ENCODE results near the gene CEP131. TPM values are rescaled to one million over a fixed set of nuclear protein-coding genes. Genes with fewer than 3 reads are reported as not detected.

CEP131 gene
- total and polyA plus RNA-seq, 2 donors (not counting 3 experiments of a cell fraction or from before 2014, with no cell fraction given) = 5.3 to 17.9 TPM

DNA sequence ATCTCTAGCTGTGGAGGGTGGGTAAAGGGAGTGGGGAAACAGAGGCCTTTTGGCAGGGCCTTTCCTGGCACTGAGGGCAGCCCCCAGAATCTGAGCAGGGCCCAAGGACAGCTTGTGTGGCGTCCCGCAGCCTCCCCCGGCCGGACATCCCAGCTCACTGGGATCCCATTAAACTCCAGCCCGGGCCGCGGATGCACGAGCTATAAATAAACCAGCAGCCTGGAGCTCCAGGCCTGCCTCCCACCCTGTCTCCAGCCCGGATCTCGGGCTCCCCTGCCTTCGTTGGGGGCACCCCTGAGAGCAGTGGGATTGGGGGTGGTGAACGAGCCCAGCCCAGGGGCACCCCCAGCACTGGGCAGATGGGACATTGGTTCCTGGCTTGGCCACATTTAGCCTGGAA, 42.9 kb downstream of the CEP131 start:
- dilution Hi-C loops (cut with MboI; ENCODE audit: extremely low pct_ligation_motif_present, low sequenced_read_pairs) (no loop called here), intact Hi-C loops (cut with micrococcal nuclease) (no loop called here)
- H4K20me1 ChIP-seq (replicated peaks; ENCODE audit: control insufficient read depth, extremely low read depth, insufficient read depth, low read length) = no peaks in the 10 kb centered on the region
- no peak overlapping the region for H3K4me3 ChIP-seq (replicated peaks in 1 of 3; ENCODE audit: insufficient read depth in 1 of 3, low read depth in 1 of 3, low read length in 3 of 3)
- ChIA-PET CTCF (interaction anchor here (1.0 to 1.8 kb wide), 2 partner anchors 16 to 21 kb away, joined by 3 to 8 read pairs; no protein-coding TSS in a partner anchor), POLR2A (no interaction called here)
- no peaks in the 10 kb centered on the region for H3K4me1 ChIP-seq (ENCODE audit: control insufficient read depth, extremely low read depth, insufficient read depth, low read length)
- H3K9ac ChIP-seq (replicated peaks; ENCODE audit: extremely low read depth, insufficient read depth, low read length) = no peak overlapping the region
- DNase-seq (ENCODE audit: low read depth, low spot score) = no peak
- no peaks in the 10 kb centered on the region for H3K36me3 ChIP-seq (ENCODE audit: control insufficient read depth in 2 of 2, extremely low read depth in 1 of 2, insufficient read depth in 2 of 2, low read length in 2 of 2)
- no peak for TF ChIP-seq MYC (IDR thresholded peaks at IDR 0.05; ENCODE audit: low read depth, low read length)
- H3K4me2 ChIP-seq (ENCODE audit: insufficient read depth, low read length) = no peak overlapping the region
- H3K79me2 ChIP-seq (ENCODE audit: control insufficient read depth, insufficient read depth, low read length) = no peaks in the 10 kb centered on the region
- no peak for FAIRE-seq
- H3K27me3 ChIP-seq (ENCODE audit: control insufficient read depth in 2 of 2, insufficient read depth in 2 of 2, low read length in 2 of 2) = no peaks in the 10 kb centered on the region
- no peaks in the 10 kb centered on the region for H3K9me1 ChIP-seq (replicated peaks; ENCODE audit: control insufficient read depth, extremely low read depth, insufficient read depth, low read length)
- BruUV-seq (replicated peaks) = no TSS peak
- H3K27ac ChIP-seq (ENCODE audit: insufficient read depth, low read depth, low read length) = no peak overlapping the region
- no peak overlapping the region for H2AFZ ChIP-seq (ENCODE audit: low read depth, low read length)
- H3K9me3 ChIP-seq (replicated peaks; ENCODE audit: control insufficient read depth, insufficient read depth, low read length) = no peaks in the 10 kb centered on the region

DNA sequence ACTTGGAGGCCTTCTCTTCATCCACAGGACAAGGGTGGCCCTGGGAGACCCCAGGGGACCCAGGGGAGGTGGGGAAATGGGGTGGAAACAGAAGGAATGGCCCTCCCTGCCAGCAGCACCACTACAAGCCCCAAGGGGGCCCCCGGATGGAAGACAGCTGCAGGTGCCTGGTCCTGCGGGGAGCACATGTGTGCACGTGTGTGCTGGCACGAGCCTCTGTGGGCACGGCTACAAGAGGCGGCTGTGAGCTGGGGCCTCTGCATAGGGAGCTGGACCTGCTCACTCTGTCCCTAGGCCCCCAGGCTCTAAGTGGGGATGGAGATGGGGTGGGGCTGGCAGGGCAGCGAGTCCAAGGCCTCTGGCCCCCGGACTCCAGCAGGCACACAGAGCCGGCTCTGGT, 43.5 kb downstream of the CEP131 start:
- H3K4me3 ChIP-seq (replicated peaks in 1 of 3; ENCODE audit: insufficient read depth in 1 of 3, low read depth in 1 of 3, low read length in 3 of 3) = no peak overlapping the region
- no peaks in the 10 kb centered on the region for H3K79me2 ChIP-seq (ENCODE audit: control insufficient read depth, insufficient read depth, low read length)
- ChIA-PET POLR2A (no interaction called here), CTCF (interaction anchor here (1.0 to 1.8 kb wide), 2 partner anchors 17 to 21 kb away, joined by 3 to 8 read pairs; no protein-coding TSS in a partner anchor)
- dilution Hi-C loops (cut with MboI; ENCODE audit: extremely low pct_ligation_motif_present, low sequenced_read_pairs) = no loop called here
- no peak for FAIRE-seq
- H3K36me3 ChIP-seq (ENCODE audit: control insufficient read depth in 2 of 2, extremely low read depth in 1 of 2, insufficient read depth in 2 of 2, low read length in 2 of 2) = no peaks in the 10 kb centered on the region
- no peaks in the 10 kb centered on the region for H3K9me3 ChIP-seq (replicated peaks; ENCODE audit: control insufficient read depth, insufficient read depth, low read length)
- no peaks in the 10 kb centered on the region for H3K4me1 ChIP-seq (ENCODE audit: control insufficient read depth, extremely low read depth, insufficient read depth, low read length)
- H3K27me3 ChIP-seq (ENCODE audit: control insufficient read depth in 2 of 2, insufficient read depth in 2 of 2, low read length in 2 of 2) = no peaks in the 10 kb centered on the region
- BruUV-seq (replicated peaks) = no TSS peak
- TF ChIP-seq EZH2 (IDR thresholded peaks at IDR 0.05; ENCODE audit: borderline replicate concordance, low read depth, low read length, severe bottlenecking) (no peak), MYC (IDR thresholded peaks at IDR 0.05; ENCODE audit: low read depth, low read length) (no peak), MAX (IDR thresholded peaks at IDR 0.05; ENCODE audit: insufficient read depth, insufficient read length) (no peak), GATA2 (IDR thresholded peaks at IDR 0.05; ENCODE audit: insufficient read depth, insufficient read length, low read depth, low read length) (no peak)
- TF ChIP-seq, protein P1, sequence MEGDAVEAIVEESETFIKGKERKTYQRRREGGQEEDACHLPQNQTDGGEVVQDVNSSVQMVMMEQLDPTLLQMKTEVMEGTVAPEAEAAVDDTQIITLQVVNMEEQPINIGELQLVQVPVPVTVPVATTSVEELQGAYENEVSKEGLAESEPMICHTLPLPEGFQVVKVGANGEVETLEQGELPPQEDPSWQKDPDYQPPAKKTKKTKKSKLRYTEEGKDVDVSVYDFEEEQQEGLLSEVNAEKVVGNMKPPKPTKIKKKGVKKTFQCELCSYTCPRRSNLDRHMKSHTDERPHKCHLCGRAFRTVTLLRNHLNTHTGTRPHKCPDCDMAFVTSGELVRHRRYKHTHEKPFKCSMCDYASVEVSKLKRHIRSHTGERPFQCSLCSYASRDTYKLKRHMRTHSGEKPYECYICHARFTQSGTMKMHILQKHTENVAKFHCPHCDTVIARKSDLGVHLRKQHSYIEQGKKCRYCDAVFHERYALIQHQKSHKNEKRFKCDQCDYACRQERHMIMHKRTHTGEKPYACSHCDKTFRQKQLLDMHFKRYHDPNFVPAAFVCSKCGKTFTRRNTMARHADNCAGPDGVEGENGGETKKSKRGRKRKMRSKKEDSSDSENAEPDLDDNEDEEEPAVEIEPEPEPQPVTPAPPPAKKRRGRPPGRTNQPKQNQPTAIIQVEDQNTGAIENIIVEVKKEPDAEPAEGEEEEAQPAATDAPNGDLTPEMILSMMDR (IDR thresholded peaks at IDR 0.05; ENCODE audit: extremely low read depth in 1 of 2, insufficient read depth in 1 of 2, low read depth in 1 of 2, low read length in 2 of 2) = no peak
- H2AFZ ChIP-seq (ENCODE audit: low read depth, low read length) = no peak overlapping the region
- no peaks in the 10 kb centered on the region for H4K20me1 ChIP-seq (replicated peaks; ENCODE audit: control insufficient read depth, extremely low read depth, insufficient read depth, low read length)
- no peaks in the 10 kb centered on the region for H3K9me1 ChIP-seq (replicated peaks; ENCODE audit: control insufficient read depth, extremely low read depth, insufficient read depth, low read length)
- no peak overlapping the region for H3K4me2 ChIP-seq (ENCODE audit: insufficient read depth, low read length)
- no peak for DNase-seq (ENCODE audit: low read depth, low spot score)
- H3K9ac ChIP-seq (replicated peaks; ENCODE audit: extremely low read depth, insufficient read depth, low read length) = no peak overlapping the region
- intact Hi-C loops (cut with micrococcal nuclease) = no loop called here
- no peak overlapping the region for H3K27ac ChIP-seq (ENCODE audit: insufficient read depth, low read depth, low read length)
